ENCODE results near the gene MAST4. TPM values are rescaled to one million over a fixed set of nuclear protein-coding genes. Genes with fewer than 3 reads are reported as not detected.
A peak's percentile ranks its signal among the peaks of the same experiment; 100 is the strongest.

The MAST4 gene
- total RNA-seq, 1 donor from 2014 or later: 52.6 TPM

DNA sequence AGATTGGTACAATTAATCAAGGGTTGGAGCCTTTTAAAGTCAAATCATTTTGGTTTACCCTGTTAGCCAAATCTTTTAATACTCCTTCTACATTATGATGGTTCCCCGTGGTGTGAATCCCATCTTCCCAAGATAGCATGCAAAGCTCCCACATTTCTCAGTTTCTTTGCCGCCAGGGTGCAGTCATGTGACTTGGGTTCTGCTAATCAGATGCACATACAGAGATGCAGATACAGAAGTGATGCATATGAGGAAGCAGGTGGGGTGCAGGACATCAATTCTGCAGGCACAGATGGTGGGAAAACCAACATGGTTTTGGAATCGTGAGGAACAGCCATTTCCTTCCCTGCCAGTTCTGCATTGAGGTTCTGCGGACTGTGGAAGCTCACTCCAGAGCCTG is 8.4 kb upstream of the MAST4 start:
- no peak for ATAC-seq
- no peaks in the 10 kb centered on the region for H3K36me3 ChIP-seq
- no peak for DNase-seq

DNA sequence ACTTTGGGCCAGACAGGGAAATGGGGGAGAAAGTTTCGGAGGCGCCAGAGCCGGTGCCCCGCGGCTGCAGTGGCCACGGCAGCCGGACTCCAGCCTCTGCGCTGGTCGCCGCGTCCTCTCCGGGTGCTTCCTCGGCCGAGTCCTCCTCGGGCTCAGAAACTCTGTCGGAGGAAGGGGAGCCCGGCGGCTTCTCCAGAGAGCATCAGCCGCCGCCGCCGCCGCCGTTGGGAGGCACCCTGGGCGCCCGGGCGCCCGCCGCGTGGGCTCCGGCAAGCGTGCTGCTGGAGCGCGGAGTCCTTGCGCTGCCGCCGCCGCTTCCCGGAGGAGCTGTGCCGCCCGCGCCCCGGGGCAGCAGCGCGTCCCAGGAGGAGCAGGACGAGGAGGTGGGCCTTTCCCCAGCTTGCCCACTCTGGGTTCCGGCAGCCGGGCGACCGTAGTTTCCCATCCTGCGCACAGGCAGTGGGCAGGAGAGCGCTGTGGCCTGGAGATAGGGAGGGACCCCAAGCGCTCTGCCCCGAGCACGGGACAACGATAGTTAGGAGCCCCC is 516 bp downstream of the MAST4 start:
- DNase-seq (no peak), ATAC-seq (peak; percentile 55)
- no peaks in the 10 kb centered on the region for H3K9me3 ChIP-seq
- TF ChIP-seq, protein P1, sequence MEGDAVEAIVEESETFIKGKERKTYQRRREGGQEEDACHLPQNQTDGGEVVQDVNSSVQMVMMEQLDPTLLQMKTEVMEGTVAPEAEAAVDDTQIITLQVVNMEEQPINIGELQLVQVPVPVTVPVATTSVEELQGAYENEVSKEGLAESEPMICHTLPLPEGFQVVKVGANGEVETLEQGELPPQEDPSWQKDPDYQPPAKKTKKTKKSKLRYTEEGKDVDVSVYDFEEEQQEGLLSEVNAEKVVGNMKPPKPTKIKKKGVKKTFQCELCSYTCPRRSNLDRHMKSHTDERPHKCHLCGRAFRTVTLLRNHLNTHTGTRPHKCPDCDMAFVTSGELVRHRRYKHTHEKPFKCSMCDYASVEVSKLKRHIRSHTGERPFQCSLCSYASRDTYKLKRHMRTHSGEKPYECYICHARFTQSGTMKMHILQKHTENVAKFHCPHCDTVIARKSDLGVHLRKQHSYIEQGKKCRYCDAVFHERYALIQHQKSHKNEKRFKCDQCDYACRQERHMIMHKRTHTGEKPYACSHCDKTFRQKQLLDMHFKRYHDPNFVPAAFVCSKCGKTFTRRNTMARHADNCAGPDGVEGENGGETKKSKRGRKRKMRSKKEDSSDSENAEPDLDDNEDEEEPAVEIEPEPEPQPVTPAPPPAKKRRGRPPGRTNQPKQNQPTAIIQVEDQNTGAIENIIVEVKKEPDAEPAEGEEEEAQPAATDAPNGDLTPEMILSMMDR (IDR thresholded peaks at IDR 0.05): no peak
- intact Hi-C loops (cut with DNase I): no loop called here
- H3K4me1 ChIP-seq: peaks cover 9% of the 10 kb centered on the region
- peak overlapping the region; percentile 70 for H3K4me3 ChIP-seq
- H3K27ac ChIP-seq: peak overlapping the region; percentile 26
- peaks cover 25% of the 10 kb centered on the region for H3K27me3 ChIP-seq
- H3K36me3 ChIP-seq: no peaks in the 10 kb centered on the region

More for the DNA sequence above, 8.4 kb upstream of the MAST4 start:
- Histone ChIP-seq H3K4me3 (no peak overlapping the region), H3K4me1 (no peaks in the 10 kb centered on the region), H3K27ac (no peak overlapping the region), H3K27me3 (no peaks in the 10 kb centered on the region), H3K9me3 (no peaks in the 10 kb centered on the region)
- intact Hi-C loops (cut with DNase I): no loop called here
- TF ChIP-seq, protein P1 (IDR thresholded peaks at IDR 0.05): no peak

DNA sequence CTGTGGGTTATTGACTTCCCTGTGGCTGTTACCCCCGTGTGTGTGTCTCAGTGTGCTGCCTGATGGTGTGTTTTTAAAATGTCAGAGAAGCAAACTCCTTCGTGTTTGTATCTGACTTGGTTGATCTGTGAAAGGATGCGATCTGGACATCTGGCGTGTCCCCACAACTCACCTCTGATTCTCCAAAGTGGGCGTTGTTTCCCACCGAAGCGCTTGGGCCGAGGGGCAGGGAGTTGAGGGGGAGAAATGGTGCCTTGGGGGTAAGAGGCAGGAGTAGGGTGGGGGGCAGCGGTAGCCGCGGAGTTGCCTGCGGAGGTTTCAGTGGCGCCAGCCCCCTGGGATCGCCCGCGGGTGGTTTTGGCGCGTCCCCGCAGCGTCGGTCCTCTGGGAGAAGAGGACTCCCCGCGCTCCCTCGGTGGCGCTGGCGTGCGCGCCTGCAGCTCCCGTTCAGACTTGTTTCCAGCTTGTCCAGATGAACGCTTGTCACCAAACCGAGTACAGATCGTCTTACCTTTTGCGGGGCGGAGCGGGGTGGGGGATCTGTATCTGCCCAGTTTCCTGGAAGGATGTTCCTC is 1.1 kb downstream of the MAST4 start:
- ATAC-seq (peak; percentile 47), DNase-seq (peak; percentile 83)
- intact Hi-C loops (cut with DNase I): no loop called here
- peaks cover 9% of the 10 kb centered on the region for H3K4me1 ChIP-seq
- TF ChIP-seq, protein P1 (IDR thresholded peaks at IDR 0.05): no peak
- H3K4me3 ChIP-seq: peak overlapping the region; percentile 70
- peak overlapping the region; percentile 26 for H3K27ac ChIP-seq
- no peaks in the 10 kb centered on the region for H3K36me3 ChIP-seq
- no peaks in the 10 kb centered on the region for H3K9me3 ChIP-seq
- H3K27me3 ChIP-seq: peaks cover 25% of the 10 kb centered on the region

DNA sequence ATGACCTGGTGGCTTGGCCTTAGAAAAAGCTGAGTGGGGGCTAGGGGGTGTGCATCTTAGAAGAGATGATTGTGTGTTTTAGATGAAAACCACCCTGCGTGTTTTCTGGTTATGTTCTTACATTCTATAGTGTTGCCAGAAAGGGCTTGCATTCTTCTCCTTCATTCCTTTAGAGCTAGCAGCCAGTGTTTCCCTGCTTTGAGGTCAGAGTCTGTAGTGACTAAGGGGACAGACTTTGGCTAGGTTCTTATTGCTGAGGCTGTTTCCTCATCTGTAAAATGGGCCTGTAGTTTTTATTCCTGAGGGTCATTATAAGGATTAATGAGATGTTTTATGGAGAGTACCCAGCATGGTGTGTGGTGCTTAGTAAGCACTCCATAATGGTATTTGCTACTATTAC is 6.4 kb downstream of the MAST4 start:
- Histone ChIP-seq H3K4me1 (no peaks in the 10 kb centered on the region), H3K27ac (no peak overlapping the region), H3K9me3 (no peaks in the 10 kb centered on the region), H3K4me3 (no peak overlapping the region), H3K36me3 (no peaks in the 10 kb centered on the region), H3K27me3 (peaks cover 15% of the 10 kb centered on the region)
- DNase-seq (no peak), ATAC-seq (no peak)
- intact Hi-C loops (cut with DNase I): no loop called here
- TF ChIP-seq, protein P1 (IDR thresholded peaks at IDR 0.05): no peak

DNA sequence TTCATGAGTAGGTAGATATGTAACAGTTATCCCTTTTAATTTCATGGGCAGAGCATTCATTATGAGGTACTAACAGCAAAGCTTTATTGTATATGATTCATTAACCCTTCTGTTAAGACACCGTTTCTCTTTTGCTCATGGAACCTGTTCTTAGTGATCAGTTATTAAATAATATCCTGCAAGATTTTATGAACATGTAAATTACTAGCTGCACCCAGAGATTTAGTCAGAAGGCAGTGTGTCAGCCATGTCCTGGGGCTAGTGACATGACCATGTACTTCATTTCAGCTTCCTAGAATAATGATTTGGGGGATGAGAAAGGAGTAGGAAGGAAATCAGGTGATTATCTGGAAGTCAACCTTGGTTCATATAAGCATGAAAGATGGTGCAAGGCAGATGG is 7.0 kb downstream of the MAST4 start:
- H3K36me3 ChIP-seq: no peaks in the 10 kb centered on the region
- H3K4me1 ChIP-seq: no peaks in the 10 kb centered on the region
- intact Hi-C loops (cut with DNase I): no loop called here
- peaks cover 11% of the 10 kb centered on the region for H3K27me3 ChIP-seq
- H3K9me3 ChIP-seq: no peaks in the 10 kb centered on the region
- ATAC-seq: no peak
- TF ChIP-seq, protein P1 (IDR thresholded peaks at IDR 0.05): no peak
- no peak overlapping the region for H3K27ac ChIP-seq
- no peak for DNase-seq
- no peak overlapping the region for H3K4me3 ChIP-seq
